ENCODE data around the gene APOL4.
"Not testable (repeated sequence)": the region's sequence is repeated elsewhere in the genome, so short reads cannot be mapped to it uniquely, and the experiment has no call there.

The APOL4 gene

DNA sequence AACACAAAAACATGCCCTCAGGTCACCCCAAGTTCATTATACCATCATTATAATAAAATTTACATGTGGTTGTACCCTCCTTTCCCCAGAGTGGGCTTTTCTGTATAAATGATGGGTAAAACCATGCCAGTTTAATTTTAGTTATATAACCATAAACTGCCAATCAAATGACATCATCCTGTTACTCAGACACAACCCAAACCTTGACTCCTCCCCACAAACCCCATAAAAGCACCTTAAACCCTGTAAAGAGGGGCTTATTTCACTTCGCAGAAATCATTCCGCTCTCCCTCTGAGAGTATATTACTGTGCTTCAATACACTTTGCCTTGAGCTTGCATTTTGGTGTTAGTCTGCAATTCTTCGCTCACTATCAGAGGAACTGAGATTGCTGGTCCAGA is 35.5 kb downstream of the APOL4 start:
- TF ChIP-seq, protein P1, sequence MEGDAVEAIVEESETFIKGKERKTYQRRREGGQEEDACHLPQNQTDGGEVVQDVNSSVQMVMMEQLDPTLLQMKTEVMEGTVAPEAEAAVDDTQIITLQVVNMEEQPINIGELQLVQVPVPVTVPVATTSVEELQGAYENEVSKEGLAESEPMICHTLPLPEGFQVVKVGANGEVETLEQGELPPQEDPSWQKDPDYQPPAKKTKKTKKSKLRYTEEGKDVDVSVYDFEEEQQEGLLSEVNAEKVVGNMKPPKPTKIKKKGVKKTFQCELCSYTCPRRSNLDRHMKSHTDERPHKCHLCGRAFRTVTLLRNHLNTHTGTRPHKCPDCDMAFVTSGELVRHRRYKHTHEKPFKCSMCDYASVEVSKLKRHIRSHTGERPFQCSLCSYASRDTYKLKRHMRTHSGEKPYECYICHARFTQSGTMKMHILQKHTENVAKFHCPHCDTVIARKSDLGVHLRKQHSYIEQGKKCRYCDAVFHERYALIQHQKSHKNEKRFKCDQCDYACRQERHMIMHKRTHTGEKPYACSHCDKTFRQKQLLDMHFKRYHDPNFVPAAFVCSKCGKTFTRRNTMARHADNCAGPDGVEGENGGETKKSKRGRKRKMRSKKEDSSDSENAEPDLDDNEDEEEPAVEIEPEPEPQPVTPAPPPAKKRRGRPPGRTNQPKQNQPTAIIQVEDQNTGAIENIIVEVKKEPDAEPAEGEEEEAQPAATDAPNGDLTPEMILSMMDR (IDR thresholded peaks at IDR 0.05; ENCODE audit: low read length, missing control alignments) = no peak
- no peak for DNase-seq (ENCODE audit: low read depth)
- H3K4me3 ChIP-seq (replicated peaks; ENCODE audit: low read depth, low read length) = no peak overlapping the region

DNA sequence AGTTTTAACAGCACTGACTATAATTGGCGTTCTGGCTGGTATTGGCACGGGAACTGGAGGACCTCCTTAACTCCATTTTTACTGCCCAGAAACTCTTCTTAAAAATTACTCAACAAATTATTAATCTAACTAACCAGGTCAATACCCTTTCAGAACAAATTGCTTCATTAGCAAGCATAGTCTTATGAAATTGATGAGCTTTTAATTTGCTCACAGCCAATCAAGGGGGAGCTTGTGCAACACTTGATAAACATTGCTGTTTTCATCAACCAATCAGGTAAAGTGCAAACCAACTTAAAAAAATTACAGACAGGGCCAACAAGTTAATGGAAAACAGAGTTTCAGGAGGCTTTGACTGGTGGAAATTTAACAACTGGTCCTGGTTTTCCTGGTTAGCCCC is 36.5 kb downstream of the APOL4 start:
- H3K4me3 ChIP-seq (replicated peaks; ENCODE audit: low read depth, low read length) = no peak overlapping the region
- TF ChIP-seq, protein P1 (IDR thresholded peaks at IDR 0.05; ENCODE audit: low read length, missing control alignments) = no peak
- DNase-seq (ENCODE audit: low read depth) = no peak

GRCh38 chr22:36164621-36165020 is 37.0 kb downstream of the APOL4 start:
- no peak for DNase-seq (ENCODE audit: low read depth)
- no peak overlapping the region for H3K4me3 ChIP-seq (replicated peaks; ENCODE audit: low read depth, low read length)
- TF ChIP-seq, protein P1 (IDR thresholded peaks at IDR 0.05; ENCODE audit: low read length, missing control alignments) = no peak

GRCh38 chr22:36163497-36163896 is 38.1 kb downstream of the APOL4 start:
- TF ChIP-seq, protein P1 (IDR thresholded peaks at IDR 0.05; ENCODE audit: low read length, missing control alignments) = no peak
- H3K4me3 ChIP-seq (replicated peaks; ENCODE audit: low read depth, low read length) = no peak overlapping the region
- DNase-seq (ENCODE audit: low read depth) = no peak

GRCh38 chr22:36162127-36163034 is 39.2 kb downstream of the APOL4 start:
- H3K4me3 ChIP-seq (replicated peaks; ENCODE audit: low read depth, low read length) = no peak overlapping the region
- TF ChIP-seq, protein P1 (IDR thresholded peaks at IDR 0.05; ENCODE audit: low read length, missing control alignments) = no peak

DNA sequence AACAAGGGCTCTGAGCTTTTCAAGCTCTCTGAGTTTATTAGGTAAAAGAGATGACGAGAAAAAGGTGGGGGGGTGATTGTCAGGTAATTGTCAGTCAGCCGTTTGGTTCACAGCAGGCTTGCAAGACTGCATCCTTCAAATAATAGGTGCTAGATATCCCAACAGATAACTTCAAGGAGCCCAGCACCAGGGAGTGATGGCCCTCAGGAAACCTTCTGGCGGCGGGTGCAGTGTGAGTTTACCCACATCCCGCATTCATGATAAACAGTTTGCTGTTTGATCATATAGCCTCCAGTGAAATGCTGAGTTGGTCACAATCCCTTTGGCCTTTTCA is 39.8 kb downstream of the APOL4 start:
- H3K4me3 ChIP-seq (replicated peaks; ENCODE audit: low read depth, low read length); DNase-seq (ENCODE audit: low read depth): not testable (repeated sequence)

More at GRCh38 chr22:36162127-36163034, 39.2 kb downstream of the APOL4 start:
- DNase-seq (ENCODE audit: low read depth) = no peak

- peak; percentile 73 for DNase-seq (ENCODE audit: low read depth)
- TF ChIP-seq, protein P1 (IDR thresholded peaks at IDR 0.05; ENCODE audit: low read length, missing control alignments) = no peak
- peak within 1 kb of the TSS; percentile 19 for H3K4me3 ChIP-seq (replicated peaks; ENCODE audit: low read depth, low read length)
These were observed 41.1 kb downstream of the APOL4 start, which contains the start of gene APOL3 for GRCh38 chr22:36160499-36160942. TSS of gene APOL3 (minus strand) at chr22:36160755. CDS start at chr22:36149055, 11,700 bp downstream.

Data from fibroblast of pulmonary artery (primary cell).